PC-9 (cell line): Measurements from ENCODE around the gene ABI2. TPM values are rescaled to one million over a fixed set of nuclear protein-coding genes. Genes with fewer than 3 reads are reported as not detected.

ENCODE experiments used
- BruUV-seq: library from RNA; stranded (reverse); fragments of 400-500 nt; replicated peaks from 2 replicates; lab custom pipeline; 2021; lab: Mats Ljungman, UMichigan
- CTCF ChIA-PET: fragments of 300-600 bp; sonication (Branson Sonifier 250); formaldehyde crosslinking; loops from one replicate; lab custom pipeline; 2022; ENCODE audit warnings: antibody characterized with exemption; lab: Charles Lee
- POLR2A ChIA-PET: fragments of 300-600 bp; sonication (Branson Sonifier 250); formaldehyde crosslinking; loops from one replicate; lab custom pipeline; 2022; ENCODE audit warnings: antibody characterized with exemption; ENCODE audit not compliant: unreplicated experiment; lab: Charles Lee
- DNase-seq, 2 experiments: peaks; one replicate each; pipeline versions ENCODE4 v3.0.0 to v3.0.0-alpha.2; 2015 to 2022; ENCODE audit warnings: mixed read lengths in 1 of 2
- H2AFZ ChIP-seq: fragments of 200-600 bp; sonication (generic); 2 replicates; pipeline ENCODE4 v1.8.1; 2017; ENCODE audit warnings: antibody characterized with exemption
- H3F3A ChIP-seq: fragments of 200-600 bp; sonication (generic); 2 replicates; pipeline ENCODE4 v1.8.1; 2017; ENCODE audit warnings: antibody characterized with exemption, mild to moderate bottlenecking, low read depth; ENCODE audit not compliant: insufficient read depth
- H3K27ac ChIP-seq: fragments of 200-600 bp; sonication (generic); 2 replicates; pipeline ENCODE4 v1.6.1; 2016; ENCODE audit warnings: mixed run types
- H3K27me3 ChIP-seq: fragments of 200-600 bp; sonication (generic); 2 replicates; pipeline ENCODE4 v1.6.1; 2016; ENCODE audit warnings: low read depth, mixed run types; ENCODE audit not compliant: insufficient read depth
- H3K36me3 ChIP-seq: fragments of 200-600 bp; sonication (generic); 2 replicates; pipeline ENCODE4 v1.6.1; 2016; ENCODE audit warnings: low read depth, mixed run types
- H3K4me1 ChIP-seq: fragments of 200-600 bp; sonication (generic); replicated peaks from 2 replicates; pipeline ENCODE4 v1.6.1; 2016; ENCODE audit warnings: mixed run types; ENCODE audit not compliant: insufficient read depth
- H3K4me2 ChIP-seq: fragments of 200-600 bp; sonication (generic); 2 replicates; pipeline ENCODE4 v1.6.1; 2017; ENCODE audit warnings: mixed run types
- H3K4me3 ChIP-seq: fragments of 200-600 bp; sonication (generic); 2 replicates; pipeline ENCODE4 v1.6.1; 2016; ENCODE audit warnings: mixed run types
- H3K79me2 ChIP-seq: fragments of 200-600 bp; sonication (generic); 2 replicates; pipeline ENCODE4 v1.6.1; 2017; ENCODE audit warnings: low read depth, mixed run types
- H3K9me2 ChIP-seq: fragments of 200-600 bp; sonication (generic); 2 replicates; pipeline ENCODE4 v1.8.1; 2017; ENCODE audit warnings: mild to moderate bottlenecking; ENCODE audit not compliant: insufficient read depth
- H3K9me3 ChIP-seq: fragments of 200-600 bp; sonication (generic); 2 replicates; pipeline ENCODE4 v1.8.1; 2016; ENCODE audit warnings: low read depth; ENCODE audit not compliant: insufficient read depth
- H4K20me1 ChIP-seq: fragments of 200-600 bp; sonication (generic); 2 replicates; pipeline ENCODE4 v1.8.1; 2017; ENCODE audit not compliant: insufficient read depth
- EZH2 ChIP-seq: fragments of 200-600 bp; sonication (generic); IDR thresholded peaks from 2 replicates; pipeline ENCODE4 v1.8.0; 2017; ENCODE audit warnings: antibody characterized with exemption, low read depth
- intact Hi-C: fragments of 100-400 bp; cut with micrococcal nuclease; formaldehyde crosslinking; loops from one replicate; pipeline ENCODE4 v1.10.0; 2022; ENCODE audit not compliant: unreplicated experiment
- total RNA-seq: library from RNA; stranded (reverse); gene quantifications from 2 replicates; pipeline ENCODE4 v1.2.3, GENCODE V29; 2021
- TF ChIP-seq, protein P1 (sequence below): fragments of 200-600 bp; sonication (generic); conservative IDR thresholded peaks from 2 replicates; pipeline ENCODE4 v1.6.1; 2017; ENCODE audit warnings: mixed run types, antibody characterized with exemption, mild to moderate bottlenecking, moderate library complexity

Gene ABI2
- total RNA-seq, 1 experiment from 2014 or later: 54.3 TPM

DNA sequence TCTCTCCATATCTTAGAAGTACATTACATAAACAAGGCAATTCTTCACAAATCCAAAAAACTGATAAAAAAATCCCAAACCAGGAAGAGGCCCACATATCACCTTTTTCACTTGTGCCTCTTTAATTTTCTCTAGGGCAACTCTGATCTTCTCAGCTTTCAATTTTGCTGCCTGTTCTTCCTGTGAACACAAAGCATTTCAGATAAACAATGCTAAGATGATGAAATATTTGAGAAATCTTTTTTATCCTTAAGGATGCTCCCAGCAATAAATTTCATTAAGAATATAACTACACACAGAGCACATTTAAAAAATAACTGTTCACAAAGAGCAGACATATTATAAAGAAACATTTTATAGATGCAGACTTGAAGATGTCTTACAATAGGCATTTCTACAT is 133.6 kb downstream of the ABI2 start:
- Histone ChIP-seq H3K4me2 (no peak overlapping the region), H3K27me3 (no peaks in the 10 kb centered on the region), H2AFZ (no peak overlapping the region), H3K4me3 (no peak overlapping the region), H3F3A (no peaks in the 10 kb centered on the region), H3K4me1 (no peaks in the 10 kb centered on the region), H3K36me3 (no peaks in the 10 kb centered on the region), H3K79me2 (no peaks in the 10 kb centered on the region), H3K9me3 (no peaks in the 10 kb centered on the region), H4K20me1 (no peaks in the 10 kb centered on the region), H3K9me2 (no peaks in the 10 kb centered on the region), H3K27ac (0 out of 2 replicates have a peak overlapping the region, but pooled peaks have one; percentile 12)
- no TSS peak for BruUV-seq
- CTCF ChIA-PET: no interaction called here
- no peak for TF ChIP-seq EZH2
- TF ChIP-seq, protein P1, sequence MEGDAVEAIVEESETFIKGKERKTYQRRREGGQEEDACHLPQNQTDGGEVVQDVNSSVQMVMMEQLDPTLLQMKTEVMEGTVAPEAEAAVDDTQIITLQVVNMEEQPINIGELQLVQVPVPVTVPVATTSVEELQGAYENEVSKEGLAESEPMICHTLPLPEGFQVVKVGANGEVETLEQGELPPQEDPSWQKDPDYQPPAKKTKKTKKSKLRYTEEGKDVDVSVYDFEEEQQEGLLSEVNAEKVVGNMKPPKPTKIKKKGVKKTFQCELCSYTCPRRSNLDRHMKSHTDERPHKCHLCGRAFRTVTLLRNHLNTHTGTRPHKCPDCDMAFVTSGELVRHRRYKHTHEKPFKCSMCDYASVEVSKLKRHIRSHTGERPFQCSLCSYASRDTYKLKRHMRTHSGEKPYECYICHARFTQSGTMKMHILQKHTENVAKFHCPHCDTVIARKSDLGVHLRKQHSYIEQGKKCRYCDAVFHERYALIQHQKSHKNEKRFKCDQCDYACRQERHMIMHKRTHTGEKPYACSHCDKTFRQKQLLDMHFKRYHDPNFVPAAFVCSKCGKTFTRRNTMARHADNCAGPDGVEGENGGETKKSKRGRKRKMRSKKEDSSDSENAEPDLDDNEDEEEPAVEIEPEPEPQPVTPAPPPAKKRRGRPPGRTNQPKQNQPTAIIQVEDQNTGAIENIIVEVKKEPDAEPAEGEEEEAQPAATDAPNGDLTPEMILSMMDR: no peak
- no peak for DNase-seq
- intact Hi-C loops: no loop called here
- POLR2A ChIA-PET: no interaction called here

DNA sequence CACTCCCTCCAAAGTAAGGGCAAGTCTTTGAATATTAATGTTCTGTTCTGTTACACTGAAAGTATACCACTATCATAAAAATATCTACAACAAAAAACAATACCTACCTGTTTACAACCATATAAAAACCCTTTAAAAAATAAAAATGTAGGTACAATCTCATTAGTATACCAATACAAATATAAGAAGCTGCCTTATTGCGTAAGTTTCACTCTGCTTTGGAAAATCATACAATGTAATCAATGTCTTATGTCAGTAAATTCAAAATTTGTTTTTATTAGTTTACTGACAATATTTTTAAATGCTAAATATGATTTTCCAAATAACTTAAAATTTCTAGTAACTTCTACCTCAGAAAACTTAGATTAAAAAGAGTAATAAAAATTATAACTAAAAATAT is 134.1 kb downstream of the ABI2 start:
- Histone ChIP-seq H3K4me2 (no peak overlapping the region), H2AFZ (no peak overlapping the region), H3K9me2 (no peaks in the 10 kb centered on the region), H3K9me3 (no peaks in the 10 kb centered on the region), H3K4me1 (no peaks in the 10 kb centered on the region), H3F3A (no peaks in the 10 kb centered on the region), H4K20me1 (no peaks in the 10 kb centered on the region), H3K36me3 (no peaks in the 10 kb centered on the region), H3K27ac (no peak overlapping the region), H3K4me3 (no peak overlapping the region), H3K79me2 (no peaks in the 10 kb centered on the region), H3K27me3 (no peaks in the 10 kb centered on the region)
- intact Hi-C loops: no loop called here
- CTCF ChIA-PET: no interaction called here
- POLR2A ChIA-PET: no interaction called here
- DNase-seq: no peak
- TF ChIP-seq, protein P1: no peak
- no peak for TF ChIP-seq EZH2
- BruUV-seq: no TSS peak

DNA sequence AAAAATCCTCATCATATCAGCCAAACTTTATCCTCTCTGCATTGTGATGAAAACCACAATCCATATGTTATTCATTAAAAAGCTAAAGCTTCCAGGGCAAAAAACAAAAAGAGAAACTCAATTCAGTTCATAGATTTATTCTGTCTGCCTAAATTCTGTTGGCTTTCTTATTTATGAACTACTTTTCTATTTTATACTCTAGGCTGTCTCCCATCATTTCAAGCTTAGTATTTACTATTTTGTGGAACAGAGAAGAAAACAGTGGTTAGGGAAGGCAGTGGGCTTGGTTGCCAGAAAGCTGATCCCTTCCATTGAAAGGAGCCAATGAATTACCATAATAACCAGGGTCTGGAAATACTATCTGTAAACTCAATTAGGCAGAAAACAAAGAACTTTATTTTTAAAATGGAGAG is 135.1 kb downstream of the ABI2 start:
- H3K27me3 ChIP-seq: no peaks in the 10 kb centered on the region
- BruUV-seq: no TSS peak
- DNase-seq: no peak

More for the DNA sequence above, 135.1 kb downstream of the ABI2 start:
- Histone ChIP-seq H2AFZ (no peak overlapping the region), H3K9me3 (no peaks in the 10 kb centered on the region), H3K4me3 (no peak overlapping the region), H3K4me1 (no peaks in the 10 kb centered on the region), H3K79me2 (no peaks in the 10 kb centered on the region), H3K27ac (no peak overlapping the region), H3K36me3 (no peaks in the 10 kb centered on the region), H3K4me2 (no peak overlapping the region), H3K9me2 (no peaks in the 10 kb centered on the region), H4K20me1 (no peaks in the 10 kb centered on the region), H3F3A (no peaks in the 10 kb centered on the region)
- TF ChIP-seq EZH2: no peak
- TF ChIP-seq, protein P1: no peak
- POLR2A ChIA-PET: interaction anchor here (0.6 kb wide), 1 partner anchor 572 kb away, joined by 4 read pairs; no protein-coding TSS in a partner anchor
- CTCF ChIA-PET: no interaction called here
- intact Hi-C loops: no loop called here
